ENCODE measurements around the gene PEX12. TPM values are rescaled to one million over a fixed set of nuclear protein-coding genes. Genes with fewer than 3 reads are reported as not detected.
"Not testable (repeated sequence)": the region's sequence is repeated elsewhere in the genome, so short reads cannot be mapped to it uniquely, and the experiment has no call there.

PEX12 gene
- total RNA-seq, 1 experiment from 2014 or later, result 5.4 TPM

DNA sequence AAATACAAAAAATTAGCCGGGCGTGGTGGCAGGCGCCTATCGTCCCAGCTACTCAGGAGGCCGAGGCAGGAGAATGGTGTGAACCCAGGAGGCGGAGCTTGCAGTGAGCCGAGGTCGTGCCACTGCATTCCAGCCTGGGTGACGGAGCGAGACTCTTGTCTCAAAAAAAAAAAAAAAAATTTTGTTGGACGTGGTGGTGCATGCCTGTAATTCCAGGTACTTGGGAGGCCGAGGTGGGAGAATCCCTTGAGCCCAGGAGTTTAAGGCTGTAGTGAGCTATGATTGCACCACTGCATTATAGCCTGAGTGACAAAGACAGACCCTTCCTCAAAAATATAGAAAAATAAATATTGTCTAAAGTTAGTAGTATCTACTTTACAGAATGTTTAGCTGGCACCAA lies 32.4 kb upstream of the PEX12 start:
- not testable (repeated sequence) for H3K4me2 ChIP-seq (ENCODE audit: low read depth, low read length, poor library complexity, severe bottlenecking); H3K27me3 ChIP-seq (ENCODE audit: low read length); DNase-seq; H2AFZ ChIP-seq (ENCODE audit: low read length); H3K4me3 ChIP-seq (ENCODE audit: low read length); H3K9me2 ChIP-seq (replicated peaks; ENCODE audit: insufficient read depth, low read length); H4K20me1 ChIP-seq (ENCODE audit: insufficient read depth, low read depth, low read length); H3K9me3 ChIP-seq (ENCODE audit: low read length); H3K4me1 ChIP-seq (ENCODE audit: low read length); H3K9ac ChIP-seq (ENCODE audit: low read length); H3K27ac ChIP-seq (ENCODE audit: low read length)
- Histone ChIP-seq H3K79me2 (ENCODE audit: low read length) (peaks cover 17% of the 10 kb centered on the region; the same call in 1 of the 2 replicates), H3K36me3 (ENCODE audit: insufficient read depth, low read length) (peaks cover 12% of the 10 kb centered on the region; the same call in 1 of the 2 replicates)

DNA sequence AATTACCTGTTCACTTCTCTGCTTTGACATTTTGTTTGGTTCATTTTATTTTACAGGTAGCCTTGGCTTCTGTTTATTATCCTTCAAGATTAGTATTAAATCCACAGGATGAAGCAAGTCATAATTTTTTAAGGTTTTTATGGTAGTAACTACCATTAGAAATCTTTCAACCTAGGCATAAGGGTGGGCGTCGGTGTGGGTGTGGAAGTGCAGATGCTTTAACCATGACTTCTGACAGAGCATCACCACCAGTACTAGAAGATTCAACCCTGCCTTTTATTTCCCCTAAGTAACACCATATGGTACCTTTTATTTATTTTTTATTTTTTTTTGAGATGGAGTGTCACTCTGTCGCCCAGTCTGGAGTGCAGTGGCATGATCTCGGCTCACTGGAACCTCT lies 31.5 kb upstream of the PEX12 start:
- no peak overlapping the region for H3K9ac ChIP-seq (ENCODE audit: low read length)
- H3K4me3 ChIP-seq (ENCODE audit: low read length), result no peak overlapping the region
- DNase-seq, result no peak
- H3K9me3 ChIP-seq (ENCODE audit: low read length), result no peaks in the 10 kb centered on the region
- H3K27ac ChIP-seq (ENCODE audit: low read length), result no peak overlapping the region
- no peaks in the 10 kb centered on the region for H4K20me1 ChIP-seq (ENCODE audit: insufficient read depth, low read depth, low read length)
- H3K4me2 ChIP-seq (ENCODE audit: low read depth, low read length, poor library complexity, severe bottlenecking), result no peak overlapping the region
- H3K27me3 ChIP-seq (ENCODE audit: low read length), result no peaks in the 10 kb centered on the region
- H3K79me2 ChIP-seq (ENCODE audit: low read length), result peaks cover 10% of the 10 kb centered on the region; the same call in 1 of the 2 replicates
- peaks cover 14% of the 10 kb centered on the region; the same call in 1 of the 2 replicates for H3K36me3 ChIP-seq (ENCODE audit: insufficient read depth, low read length)
- no peaks in the 10 kb centered on the region for H3K9me2 ChIP-seq (replicated peaks; ENCODE audit: insufficient read depth, low read length)
- H2AFZ ChIP-seq (ENCODE audit: low read length), result no peak overlapping the region
- H3K4me1 ChIP-seq (ENCODE audit: low read length), result peaks cover 3% of the 10 kb centered on the region; the same call in 1 of the 2 replicates

GRCh38 chr17:35607239-35607847 lies 29.0 kb upstream of the PEX12 start:
- Histone ChIP-seq H3K27ac (ENCODE audit: low read length) (no peak overlapping the region), H3K36me3 (ENCODE audit: insufficient read depth, low read length) (peaks cover 25% of the 10 kb centered on the region; the same call in 1 of the 2 replicates), H4K20me1 (ENCODE audit: insufficient read depth, low read depth, low read length) (no peaks in the 10 kb centered on the region), H3K4me1 (ENCODE audit: low read length) (no peaks in the 10 kb centered on the region), H3K79me2 (ENCODE audit: low read length) (peaks cover 10% of the 10 kb centered on the region; the same call in 1 of the 2 replicates), H3K4me3 (ENCODE audit: low read length) (no peak overlapping the region), H3K9me3 (ENCODE audit: low read length) (no peaks in the 10 kb centered on the region), H3K27me3 (ENCODE audit: low read length) (no peaks in the 10 kb centered on the region), H3K9me2 (replicated peaks; ENCODE audit: insufficient read depth, low read length) (no peaks in the 10 kb centered on the region), H3K9ac (ENCODE audit: low read length) (no peak overlapping the region), H2AFZ (ENCODE audit: low read length) (no peak overlapping the region), H3K4me2 (ENCODE audit: low read depth, low read length, poor library complexity, severe bottlenecking) (no peak overlapping the region)
- no peak for DNase-seq

DNA sequence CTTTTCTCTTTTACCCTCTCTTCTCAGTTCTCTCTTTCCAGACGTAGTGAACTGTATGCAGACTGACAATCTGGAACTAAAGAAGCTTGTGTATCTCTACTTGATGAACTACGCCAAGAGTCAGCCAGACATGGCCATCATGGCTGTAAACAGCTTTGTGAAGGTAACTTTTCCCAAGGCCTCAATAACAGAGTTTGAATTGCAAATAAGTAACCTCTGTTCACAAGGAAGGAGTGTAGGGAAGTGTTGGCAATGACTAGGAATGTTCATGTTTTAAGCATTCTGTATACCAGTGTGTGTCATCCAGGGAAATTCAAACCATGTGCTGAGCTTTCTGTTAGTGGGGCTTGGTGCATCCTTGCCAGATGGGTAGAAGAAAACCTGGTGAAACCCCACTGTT lies 27.3 kb upstream of the PEX12 start:
- H4K20me1 ChIP-seq (ENCODE audit: insufficient read depth, low read depth, low read length), result no peaks in the 10 kb centered on the region
- H3K9me2 ChIP-seq (replicated peaks; ENCODE audit: insufficient read depth, low read length), result no peaks in the 10 kb centered on the region
- H3K4me1 ChIP-seq (ENCODE audit: low read length), result no peaks in the 10 kb centered on the region
- peaks cover 18% of the 10 kb centered on the region; the same call in 1 of the 2 replicates for H3K79me2 ChIP-seq (ENCODE audit: low read length)
- H3K36me3 ChIP-seq (ENCODE audit: insufficient read depth, low read length), result peaks cover 32% of the 10 kb centered on the region; the same call in 1 of the 2 replicates
- DNase-seq, result no peak
- H3K27ac ChIP-seq (ENCODE audit: low read length), result no peak overlapping the region
- H3K4me3 ChIP-seq (ENCODE audit: low read length), result no peak overlapping the region
- no peak overlapping the region for H3K9ac ChIP-seq (ENCODE audit: low read length)
- no peaks in the 10 kb centered on the region for H3K27me3 ChIP-seq (ENCODE audit: low read length)
- H3K9me3 ChIP-seq (ENCODE audit: low read length), result no peaks in the 10 kb centered on the region
- no peak overlapping the region for H2AFZ ChIP-seq (ENCODE audit: low read length)
- H3K4me2 ChIP-seq (ENCODE audit: low read depth, low read length, poor library complexity, severe bottlenecking), result no peak overlapping the region

DNA sequence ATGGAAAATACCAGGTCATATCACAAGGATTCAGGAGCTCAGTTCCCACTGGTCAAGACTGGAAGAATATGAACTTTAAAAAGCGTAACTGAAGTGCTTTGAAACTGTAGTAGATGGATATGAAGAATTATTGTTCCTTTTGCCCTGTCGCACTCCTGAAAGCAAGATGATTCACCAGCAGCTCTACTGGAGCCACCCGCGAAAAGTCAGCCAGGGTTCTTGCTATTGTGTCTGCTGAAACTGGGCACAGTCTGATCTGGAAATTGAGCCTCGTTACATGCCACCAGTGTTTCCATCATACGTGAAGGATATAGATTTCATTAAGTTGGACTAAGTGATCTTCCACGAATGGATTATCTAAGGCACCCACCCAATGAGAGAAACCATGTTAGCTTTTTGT lies 25.3 kb upstream of the PEX12 start:
- H3K4me1 ChIP-seq (ENCODE audit: low read length), result no peaks in the 10 kb centered on the region
- no peaks in the 10 kb centered on the region for H3K9me2 ChIP-seq (replicated peaks; ENCODE audit: insufficient read depth, low read length)
- no peak overlapping the region for H3K4me2 ChIP-seq (ENCODE audit: low read depth, low read length, poor library complexity, severe bottlenecking)
- H3K36me3 ChIP-seq (ENCODE audit: insufficient read depth, low read length), result peaks cover 45% of the 10 kb centered on the region; the same call in 1 of the 2 replicates
- H3K27ac ChIP-seq (ENCODE audit: low read length), result no peak overlapping the region
- no peaks in the 10 kb centered on the region for H3K27me3 ChIP-seq (ENCODE audit: low read length)
- no peak overlapping the region for H2AFZ ChIP-seq (ENCODE audit: low read length)
- no peak overlapping the region for H3K4me3 ChIP-seq (ENCODE audit: low read length)
- H3K9ac ChIP-seq (ENCODE audit: low read length), result no peak overlapping the region
- H3K9me3 ChIP-seq (ENCODE audit: low read length), result no peaks in the 10 kb centered on the region
- DNase-seq, result no peak
- no peaks in the 10 kb centered on the region for H4K20me1 ChIP-seq (ENCODE audit: insufficient read depth, low read depth, low read length)
- H3K79me2 ChIP-seq (ENCODE audit: low read length), result peaks cover 29% of the 10 kb centered on the region

- Histone ChIP-seq H3K9me2 (replicated peaks; ENCODE audit: insufficient read depth, low read length) (no peaks in the 10 kb centered on the region), H2AFZ (ENCODE audit: low read length) (no peak overlapping the region), H3K36me3 (ENCODE audit: insufficient read depth, low read length) (peaks cover 48% of the 10 kb centered on the region), H3K9ac (ENCODE audit: low read length) (no peak overlapping the region), H3K4me3 (ENCODE audit: low read length) (no peak overlapping the region), H3K79me2 (ENCODE audit: low read length) (peaks cover 60% of the 10 kb centered on the region), H3K27me3 (ENCODE audit: low read length) (no peaks in the 10 kb centered on the region), H4K20me1 (ENCODE audit: insufficient read depth, low read depth, low read length) (no peaks in the 10 kb centered on the region), H3K27ac (ENCODE audit: low read length) (no peak overlapping the region), H3K4me2 (ENCODE audit: low read depth, low read length, poor library complexity, severe bottlenecking) (no peak overlapping the region), H3K4me1 (ENCODE audit: low read length) (no peaks in the 10 kb centered on the region), H3K9me3 (ENCODE audit: low read length) (no peaks in the 10 kb centered on the region)
- no peak for DNase-seq
Measured at GRCh38 chr17:35597604-35598003, 19.2 kb upstream of the PEX12 start.

DNA sequence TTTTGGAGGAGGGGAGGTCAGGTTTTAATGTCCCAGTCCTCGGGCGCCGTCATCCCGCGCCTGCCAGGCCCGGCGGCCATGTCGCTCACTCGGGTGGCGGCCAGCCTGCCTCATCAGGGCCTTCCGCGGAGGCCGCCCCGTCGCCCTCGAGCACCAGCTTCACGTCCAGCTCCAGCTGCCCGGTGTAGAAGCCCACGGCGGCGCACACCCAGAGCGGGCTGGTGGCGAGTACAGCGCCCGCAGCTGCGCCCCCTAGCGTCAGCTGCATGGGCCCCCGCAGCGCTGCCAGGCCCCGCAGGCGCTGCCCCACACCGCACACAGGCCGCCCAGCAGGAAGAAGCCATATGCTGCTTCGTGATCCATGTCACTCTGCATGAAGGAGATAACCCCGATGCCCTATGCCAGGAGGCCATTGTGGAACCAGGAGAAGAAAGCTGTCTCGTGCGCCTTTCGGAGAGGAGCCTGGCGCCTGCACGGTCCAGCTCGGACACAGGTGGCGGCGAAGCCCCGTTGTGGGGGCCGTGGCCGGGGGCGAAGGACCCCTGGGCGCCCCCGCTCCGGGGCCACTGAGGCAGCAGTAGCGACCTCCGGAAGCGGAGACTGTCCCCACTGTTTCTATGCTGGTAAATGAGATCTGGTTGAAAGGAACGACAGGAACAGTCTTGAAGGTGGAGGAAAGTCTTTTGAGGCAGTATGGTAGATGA lies 18.3 kb upstream of the PEX12 start:
- Histone ChIP-seq H3K27me3 (ENCODE audit: low read length) (no peaks in the 10 kb centered on the region), H3K79me2 (ENCODE audit: low read length) (peaks cover 68% of the 10 kb centered on the region), H3K9me2 (replicated peaks; ENCODE audit: insufficient read depth, low read length) (no peaks in the 10 kb centered on the region), H4K20me1 (ENCODE audit: insufficient read depth, low read depth, low read length) (no peaks in the 10 kb centered on the region), H3K9ac (ENCODE audit: low read length) (no peak overlapping the region), H2AFZ (ENCODE audit: low read length) (no peak overlapping the region), H3K4me3 (ENCODE audit: low read length) (no peak overlapping the region), H3K27ac (ENCODE audit: low read length) (no peak overlapping the region), H3K9me3 (ENCODE audit: low read length) (no peaks in the 10 kb centered on the region), H3K36me3 (ENCODE audit: insufficient read depth, low read length) (peaks cover 48% of the 10 kb centered on the region), H3K4me2 (ENCODE audit: low read depth, low read length, poor library complexity, severe bottlenecking) (no peak overlapping the region), H3K4me1 (ENCODE audit: low read length) (no peaks in the 10 kb centered on the region)
- no peak for DNase-seq

DNA sequence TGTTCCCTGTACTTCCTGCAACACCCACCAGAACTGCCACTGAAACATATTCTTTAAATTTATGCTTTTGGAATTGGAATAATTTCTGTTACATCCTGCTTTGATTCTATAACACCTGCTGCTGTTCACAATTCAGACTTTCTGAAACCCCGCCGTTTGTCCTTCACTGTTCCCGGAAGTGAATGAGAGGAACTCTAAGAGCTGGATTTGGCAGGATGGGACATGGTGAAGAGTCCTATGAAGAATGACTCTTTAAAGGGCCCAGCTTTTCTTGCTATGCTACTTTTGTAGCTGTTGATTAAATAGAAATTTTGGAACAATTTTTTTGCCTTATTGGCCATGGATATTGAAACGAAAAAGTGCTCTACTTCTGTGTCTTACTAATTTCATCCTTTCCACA lies 17.7 kb upstream of the PEX12 start:
- no peak overlapping the region for H3K9ac ChIP-seq (ENCODE audit: low read length)
- H2AFZ ChIP-seq (ENCODE audit: low read length), result no peak overlapping the region
- no peak overlapping the region for H3K4me2 ChIP-seq (ENCODE audit: low read depth, low read length, poor library complexity, severe bottlenecking)
- H3K27ac ChIP-seq (ENCODE audit: low read length), result no peak overlapping the region
- peaks cover 44% of the 10 kb centered on the region for H3K36me3 ChIP-seq (ENCODE audit: insufficient read depth, low read length)
- H4K20me1 ChIP-seq (ENCODE audit: insufficient read depth, low read depth, low read length), result no peaks in the 10 kb centered on the region
- H3K27me3 ChIP-seq (ENCODE audit: low read length), result no peaks in the 10 kb centered on the region
- no peaks in the 10 kb centered on the region for H3K9me2 ChIP-seq (replicated peaks; ENCODE audit: insufficient read depth, low read length)
- H3K79me2 ChIP-seq (ENCODE audit: low read length), result peaks cover 70% of the 10 kb centered on the region
- no peaks in the 10 kb centered on the region for H3K4me1 ChIP-seq (ENCODE audit: low read length)
- H3K9me3 ChIP-seq (ENCODE audit: low read length), result no peaks in the 10 kb centered on the region
- DNase-seq, result no peak
- H3K4me3 ChIP-seq (ENCODE audit: low read length), result no peak overlapping the region

Data from Karpas-422 (cell line).